ENCODE results near the gene FITM1. TPM values are rescaled to one million over a fixed set of nuclear protein-coding genes. Genes with fewer than 3 reads are reported as not detected.

The FITM1 gene
- polyA plus RNA-seq, 1 donor (not counting 4 experiments of a cell fraction or from before 2014, with no cell fraction given): not detected

- no peaks in the 10 kb centered on the region for H3K79me2 ChIP-seq (ENCODE audit: control insufficient read depth, insufficient read depth, low read length)
- H4K20me1 ChIP-seq (ENCODE audit: control insufficient read depth, extremely low read depth, insufficient read depth, low read length): peaks cover 8% of the 10 kb centered on the region
- H3K9me3 ChIP-seq (ENCODE audit: control insufficient read depth, low read depth, low read length): no peaks in the 10 kb centered on the region
- H3K27me3 ChIP-seq (ENCODE audit: control insufficient read depth, extremely low read depth, insufficient read depth, low read length): no peaks in the 10 kb centered on the region
- H3K4me1 ChIP-seq (ENCODE audit: control insufficient read depth, extremely low read depth, insufficient read depth, low read length): no peaks in the 10 kb centered on the region
- no peak for TF ChIP-seq CTCF (optimal IDR thresholded peaks at IDR 0.05 in 1 of 3, IDR thresholded peaks at IDR 0.05 in 1 of 3, conservative IDR thresholded peaks at IDR 0.05 in 1 of 3; ENCODE audit: extremely low read depth in 1 of 3, insufficient read depth in 2 of 3, low read length in 3 of 3)
- TF ChIP-seq EZH2 (IDR thresholded peaks at IDR 0.05; ENCODE audit: low read length): no peak
- H3K27ac ChIP-seq (ENCODE audit: control insufficient read depth, insufficient read depth, low read length): no peak overlapping the region
- H3K36me3 ChIP-seq (ENCODE audit: control insufficient read depth in 2 of 2, extremely low read depth in 1 of 2, insufficient read depth in 2 of 2, low read length in 2 of 2): peaks cover 39 to 50% of the 10 kb centered on the region in 2 experiments
- H3K4me3 ChIP-seq (ENCODE audit: control insufficient read depth in 2 of 3, extremely low read depth in 1 of 3, insufficient read depth in 2 of 3, low read depth in 1 of 3, low read length in 3 of 3): no peak overlapping the region
- FAIRE-seq (no peak), DNase-seq (ENCODE audit: low read depth, low spot score) (no peak)
- dilution Hi-C loops (cut with MboI; ENCODE audit: extremely low pct_ligation_motif_present, low sequenced_read_pairs): no loop called here
- no peak overlapping the region for H2AFZ ChIP-seq (ENCODE audit: control insufficient read depth, low read length)
- no peak overlapping the region for H3K9ac ChIP-seq (ENCODE audit: control insufficient read depth, extremely low read depth, insufficient read depth, low read length)
- H3K9me1 ChIP-seq (ENCODE audit: control insufficient read depth, extremely low read depth, insufficient read depth, low read length): no peaks in the 10 kb centered on the region
- no peak overlapping the region for H3K4me2 ChIP-seq (ENCODE audit: control insufficient read depth, extremely low read depth, insufficient read depth, low read depth, low read length)
Measured at GRCh38 chr14:24178399-24179178, 48.1 kb downstream of the FITM1 start.

GRCh38 chr14:24179294-24179960, 49.0 kb downstream of the FITM1 start:
- Histone ChIP-seq H3K9ac (ENCODE audit: control insufficient read depth, extremely low read depth, insufficient read depth, low read length) (no peak overlapping the region), H3K9me1 (ENCODE audit: control insufficient read depth, extremely low read depth, insufficient read depth, low read length) (no peaks in the 10 kb centered on the region), H3K27me3 (ENCODE audit: control insufficient read depth, extremely low read depth, insufficient read depth, low read length) (no peaks in the 10 kb centered on the region), H3K9me3 (ENCODE audit: control insufficient read depth, low read depth, low read length) (no peaks in the 10 kb centered on the region), H3K4me3 (ENCODE audit: control insufficient read depth in 2 of 3, extremely low read depth in 1 of 3, insufficient read depth in 2 of 3, low read depth in 1 of 3, low read length in 3 of 3) (no peak overlapping the region), H3K36me3 (ENCODE audit: control insufficient read depth in 2 of 2, extremely low read depth in 1 of 2, insufficient read depth in 2 of 2, low read length in 2 of 2) (peaks cover 40 to 53% of the 10 kb centered on the region in 2 experiments), H2AFZ (ENCODE audit: control insufficient read depth, low read length) (no peak overlapping the region), H3K27ac (ENCODE audit: control insufficient read depth, insufficient read depth, low read length) (no peak overlapping the region), H3K4me2 (ENCODE audit: control insufficient read depth, extremely low read depth, insufficient read depth, low read depth, low read length) (no peak overlapping the region), H4K20me1 (ENCODE audit: control insufficient read depth, extremely low read depth, insufficient read depth, low read length) (peaks cover 8% of the 10 kb centered on the region), H3K79me2 (ENCODE audit: control insufficient read depth, insufficient read depth, low read length) (no peaks in the 10 kb centered on the region), H3K4me1 (ENCODE audit: control insufficient read depth, extremely low read depth, insufficient read depth, low read length) (no peaks in the 10 kb centered on the region)
- dilution Hi-C loops (cut with MboI; ENCODE audit: extremely low pct_ligation_motif_present, low sequenced_read_pairs): no loop called here
- FAIRE-seq (no peak), DNase-seq (ENCODE audit: low read depth, low spot score) (no peak)
- TF ChIP-seq CTCF (optimal IDR thresholded peaks at IDR 0.05 in 1 of 3, IDR thresholded peaks at IDR 0.05 in 1 of 3, conservative IDR thresholded peaks at IDR 0.05 in 1 of 3; ENCODE audit: extremely low read depth in 1 of 3, insufficient read depth in 2 of 3, low read length in 3 of 3) (no peak), EZH2 (IDR thresholded peaks at IDR 0.05; ENCODE audit: low read length) (no peak)
